Stimulated activated CD4-positive, alpha-beta T cell treated with anti-CD3 and anti-CD28 coated beads, Interleukin-1b, Interleukin-23, amount 100 ng/mL, for 24 hours (primary cell): Measurements from ENCODE around the gene CYP4X1.
"Not testable (repeated sequence)": the region's sequence is repeated elsewhere in the genome, so short reads cannot be mapped to it uniquely, and the experiment has no call there.

ENCODE experiments used
- DNase-seq, 4 experiments: peaks; one replicate each; pipeline ENCODE4 v3.0.0-alpha.2; 2020; ENCODE audit warnings: low read depth in 4 of 4, low spot score in 1 of 4

Gene CYP4X1, protein sequence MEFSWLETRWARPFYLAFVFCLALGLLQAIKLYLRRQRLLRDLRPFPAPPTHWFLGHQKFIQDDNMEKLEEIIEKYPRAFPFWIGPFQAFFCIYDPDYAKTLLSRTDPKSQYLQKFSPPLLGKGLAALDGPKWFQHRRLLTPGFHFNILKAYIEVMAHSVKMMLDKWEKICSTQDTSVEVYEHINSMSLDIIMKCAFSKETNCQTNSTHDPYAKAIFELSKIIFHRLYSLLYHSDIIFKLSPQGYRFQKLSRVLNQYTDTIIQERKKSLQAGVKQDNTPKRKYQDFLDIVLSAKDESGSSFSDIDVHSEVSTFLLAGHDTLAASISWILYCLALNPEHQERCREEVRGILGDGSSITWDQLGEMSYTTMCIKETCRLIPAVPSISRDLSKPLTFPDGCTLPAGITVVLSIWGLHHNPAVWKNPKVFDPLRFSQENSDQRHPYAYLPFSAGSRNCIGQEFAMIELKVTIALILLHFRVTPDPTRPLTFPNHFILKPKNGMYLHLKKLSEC

DNA sequence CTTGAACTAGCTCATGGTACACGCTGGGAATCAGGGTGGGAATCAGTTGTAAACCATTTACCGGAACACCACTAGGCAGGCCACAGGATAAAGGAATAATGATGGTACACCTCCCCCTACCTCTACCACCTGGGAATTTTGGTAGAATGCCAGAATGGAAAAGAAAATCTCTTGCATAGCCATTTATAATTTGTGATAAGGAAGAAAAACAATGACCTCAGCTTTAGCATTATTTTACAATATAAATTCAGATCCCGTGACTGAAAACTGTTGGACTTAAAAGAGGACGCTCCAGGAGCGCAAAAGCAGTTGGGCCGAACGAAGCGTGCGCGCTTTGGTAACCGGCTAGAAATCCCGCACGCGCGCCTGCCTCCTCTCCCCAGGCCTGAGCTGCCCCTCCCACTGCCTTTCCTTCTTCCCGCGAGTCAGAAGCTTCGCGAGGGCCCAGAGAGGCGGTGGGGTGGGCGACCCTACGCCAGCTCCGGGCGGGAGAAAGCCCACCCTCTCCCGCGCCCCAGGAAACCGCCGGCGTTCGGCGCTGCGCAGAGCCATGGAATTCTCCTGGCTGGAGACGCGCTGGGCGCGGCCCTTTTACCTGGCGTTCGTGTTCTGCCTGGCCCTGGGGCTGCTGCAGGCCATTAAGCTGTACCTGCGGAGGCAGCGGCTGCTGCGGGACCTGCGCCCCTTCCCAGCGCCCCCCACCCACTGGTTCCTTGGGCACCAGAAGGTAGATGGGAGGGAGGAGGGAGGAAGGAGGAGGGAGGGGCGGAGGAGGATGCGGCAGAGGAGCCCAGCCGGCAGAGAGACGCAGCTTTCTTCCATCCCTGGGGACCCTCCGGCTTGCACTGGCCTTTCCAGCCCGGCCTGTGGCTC, at the start of gene CYP4X1:
TSS of gene CYP4X1 (plus strand) at position 402 of the 873 bp plus-strand sequence. CDS start at position 551, 149 bp downstream.
- DNase-seq: no peak

DNA sequence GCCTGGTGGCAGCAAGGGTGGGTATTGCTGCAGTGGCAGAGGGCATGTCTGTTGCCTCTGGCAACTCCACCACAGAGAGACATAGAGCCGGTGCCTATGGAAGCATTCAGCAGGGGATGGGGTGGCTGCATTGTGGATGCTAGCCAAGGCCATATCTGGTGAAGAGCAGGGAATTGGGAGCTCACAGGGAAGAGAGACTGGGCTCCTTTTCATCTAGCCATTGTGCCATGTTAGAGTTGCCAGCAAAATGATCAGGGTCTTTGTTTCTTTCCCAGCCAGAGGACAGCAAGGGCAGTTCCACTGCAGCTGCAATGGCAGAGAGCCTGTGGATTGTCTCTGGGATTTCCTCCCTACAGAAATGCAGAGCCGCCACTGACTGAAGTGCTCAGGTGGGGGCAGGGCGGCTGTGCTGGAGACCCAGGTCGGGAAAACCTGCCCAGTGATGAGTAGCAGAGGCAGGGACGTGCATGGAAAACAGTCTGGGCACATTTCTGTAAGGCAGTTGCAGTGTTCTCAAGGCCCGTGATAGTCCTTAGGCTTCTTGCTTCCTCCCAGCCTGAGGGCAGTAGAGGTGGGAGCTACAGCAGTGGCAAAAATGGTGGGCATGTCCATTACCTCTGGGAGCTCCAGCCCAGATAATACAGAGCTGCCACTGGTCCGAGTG, 40.2 kb upstream of the CYP4X1 start:
- no peak for DNase-seq

DNA sequence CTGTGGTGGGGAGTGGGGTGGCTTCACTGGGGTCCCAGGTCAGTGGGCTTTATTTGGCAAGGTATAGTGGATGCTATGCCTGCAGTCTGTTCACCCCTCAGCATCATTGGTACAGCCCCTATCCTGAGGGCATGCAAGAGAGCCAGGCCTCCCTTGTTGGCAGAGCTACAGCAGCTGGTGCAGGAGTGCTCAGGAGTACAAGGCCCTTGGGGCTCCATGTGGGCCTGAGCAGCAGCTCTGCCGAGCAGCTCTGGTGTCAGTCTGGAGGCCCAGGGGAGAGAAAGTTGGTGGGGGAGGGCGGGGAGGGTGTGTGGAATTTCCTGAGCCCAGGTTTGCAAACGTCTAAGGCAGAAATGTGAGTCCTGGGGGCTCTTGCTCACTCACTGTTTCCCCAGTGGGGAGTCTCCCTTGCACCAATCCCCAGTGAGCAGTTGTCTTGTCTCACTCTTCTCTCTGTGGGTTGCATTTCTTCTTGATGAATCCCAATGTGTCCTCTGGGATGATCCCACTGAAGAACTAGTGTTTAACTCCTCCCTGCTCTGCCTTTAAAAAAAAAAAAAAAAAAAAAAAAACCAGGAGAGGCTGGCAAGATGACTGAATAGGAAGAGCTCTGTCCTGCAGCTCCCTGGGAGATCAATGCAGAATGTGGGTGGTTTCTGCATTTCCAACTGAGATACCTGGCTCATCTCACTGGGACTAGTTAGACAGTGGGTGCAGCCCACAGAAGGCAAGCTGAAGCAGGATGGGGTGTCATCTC, 39.5 kb upstream of the CYP4X1 start:
- no peak for DNase-seq

DNA sequence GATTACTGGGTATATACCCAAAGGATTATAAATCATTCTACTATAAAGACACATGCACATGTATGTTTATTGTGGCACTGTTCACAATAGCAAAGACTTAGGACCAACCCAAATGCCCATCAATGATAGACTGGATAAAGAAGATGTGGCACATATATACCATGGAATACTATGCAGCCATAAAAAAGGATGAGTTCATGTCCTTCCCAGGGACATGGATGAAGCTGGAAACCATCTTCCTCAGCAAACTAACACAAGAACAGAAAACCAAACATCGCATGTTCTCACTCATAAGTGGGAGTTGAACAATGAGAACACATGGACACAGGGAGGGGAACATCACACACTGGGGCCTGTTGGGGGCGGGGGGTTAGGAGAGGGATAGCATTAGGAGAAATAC, 32.9 kb upstream of the CYP4X1 start:
- not testable (repeated sequence) for DNase-seq

DNA sequence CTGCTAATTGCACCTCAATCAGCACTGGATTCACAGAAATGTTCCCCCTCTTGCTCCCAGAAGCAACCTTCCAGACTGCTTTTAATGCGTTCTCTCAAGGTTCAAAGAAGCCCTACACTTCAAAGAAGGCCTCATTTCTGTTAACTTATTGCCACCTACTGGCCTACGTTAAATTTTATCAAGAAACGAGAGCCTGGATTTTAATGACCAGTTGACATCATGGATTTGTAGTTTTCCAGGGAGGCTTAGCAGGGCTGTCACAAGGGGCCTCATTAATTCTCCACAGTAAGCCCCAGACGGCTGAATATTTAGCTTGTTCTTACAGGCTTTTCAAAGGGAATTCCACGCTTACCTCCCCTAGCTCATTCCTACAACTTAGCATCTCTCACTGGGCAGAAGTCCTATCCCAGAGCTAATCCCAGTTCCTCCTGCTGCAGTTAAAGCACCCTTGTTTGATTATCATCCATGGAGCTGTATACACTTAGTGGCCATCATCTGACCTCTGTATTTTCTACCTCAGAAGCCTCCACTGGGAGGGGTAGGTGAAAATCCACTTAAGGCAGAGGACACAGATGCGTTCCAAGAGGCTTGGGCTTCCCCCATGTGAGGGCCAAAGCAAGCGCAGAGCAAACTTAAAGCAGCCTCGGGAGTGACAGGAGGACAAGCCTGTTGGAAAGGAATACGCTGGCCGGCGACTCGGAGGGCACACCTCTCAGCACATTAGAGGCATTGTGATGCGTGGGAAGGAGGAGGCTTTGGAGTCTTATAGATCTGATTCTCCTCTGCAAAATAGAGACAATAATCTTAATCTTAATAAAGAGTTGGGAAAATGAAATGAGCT, 32.2 kb upstream of the CYP4X1 start:
- no peak for DNase-seq

DNA sequence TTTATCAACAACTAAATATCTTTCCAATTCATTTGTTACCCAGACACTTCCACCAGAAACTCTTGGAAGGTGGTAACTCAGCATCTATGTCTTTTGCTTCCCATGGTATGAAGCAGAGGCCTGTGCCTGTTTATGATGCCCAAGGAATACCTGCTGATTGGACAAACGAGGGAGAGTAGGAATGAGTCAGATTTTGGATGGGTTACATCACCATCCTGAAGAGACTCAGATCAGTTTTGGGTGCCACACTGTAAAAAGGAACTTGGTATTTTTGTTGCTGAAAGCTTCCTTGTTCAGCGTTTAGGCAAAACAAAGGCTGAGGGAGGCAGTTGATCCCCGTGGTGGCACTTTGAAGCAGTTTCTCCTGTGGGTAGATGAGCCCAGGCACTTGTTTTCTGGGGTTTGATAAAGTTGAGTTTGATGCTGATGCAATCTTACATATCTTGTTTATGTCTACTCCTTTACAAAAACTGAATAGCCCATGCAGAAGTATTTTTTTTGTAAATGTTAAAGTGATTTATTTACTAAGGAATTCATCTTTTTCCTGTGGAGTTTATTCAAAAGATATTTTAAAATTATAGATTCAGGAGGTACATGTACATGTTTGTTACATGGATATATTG, 26.7 kb upstream of the CYP4X1 start:
- DNase-seq: no peak

DNA sequence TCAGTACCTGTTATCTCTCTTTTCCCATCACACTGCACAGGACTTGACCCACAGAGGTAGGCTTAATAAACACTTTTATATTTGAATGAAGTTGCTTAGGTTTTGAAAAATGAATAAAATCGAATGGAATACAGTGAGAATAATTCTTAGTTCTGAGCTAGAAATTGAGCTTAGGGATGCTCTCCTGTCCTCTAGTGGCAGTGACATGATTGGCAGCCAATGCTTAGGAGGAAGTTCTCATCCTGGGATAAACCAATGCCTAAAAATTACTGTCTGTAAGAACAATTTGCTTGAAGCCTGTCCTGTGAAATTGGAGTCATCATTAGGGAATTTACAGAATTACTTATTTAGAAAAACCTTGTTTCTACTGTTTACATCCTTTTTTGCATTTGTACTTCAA, 21.3 kb upstream of the CYP4X1 start:
- DNase-seq: no peak

DNA sequence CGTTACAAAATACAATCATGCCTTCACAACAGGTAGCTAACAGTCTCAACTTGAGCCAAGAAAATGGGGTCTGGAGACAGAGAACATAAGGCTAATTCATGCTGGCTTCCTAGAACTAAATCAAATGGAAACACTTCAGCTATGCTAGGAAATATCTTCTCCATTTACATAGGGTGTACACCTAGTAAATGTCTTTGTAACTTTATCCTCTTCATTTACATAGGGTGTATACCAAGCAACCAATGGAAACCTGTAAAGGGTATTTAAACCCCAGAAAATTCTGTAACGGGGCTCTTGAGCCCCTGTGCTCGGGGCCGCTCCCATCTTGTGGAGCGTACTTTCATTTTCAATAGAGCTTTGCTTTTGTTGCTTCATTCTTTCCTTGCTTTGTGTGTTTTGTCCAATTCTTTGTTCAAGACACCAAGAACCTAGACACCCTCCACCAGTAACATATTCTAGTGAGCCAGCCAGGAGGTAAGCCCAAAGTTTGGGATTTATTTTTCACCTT, 19.5 kb upstream of the CYP4X1 start:
- DNase-seq: no peak

DNA sequence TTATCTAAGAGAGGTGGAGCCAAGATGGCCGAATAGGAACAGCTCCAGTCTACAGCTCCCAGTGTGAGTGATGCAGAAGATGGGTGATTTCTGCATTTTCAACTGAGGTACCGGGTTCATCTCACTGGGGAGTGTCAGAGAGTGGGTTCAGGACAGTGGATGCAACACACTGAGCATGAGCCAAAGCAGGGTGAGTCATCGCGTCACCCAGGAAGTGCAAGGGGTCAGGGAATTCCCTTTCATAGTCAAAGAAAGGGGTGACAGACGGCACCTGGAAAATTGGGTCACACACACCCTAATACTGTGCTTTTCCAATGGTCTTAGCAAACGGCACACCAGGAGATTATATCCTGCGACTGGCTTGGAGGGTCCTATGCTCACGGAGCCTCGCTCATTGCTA, 17.0 kb upstream of the CYP4X1 start:
- not testable (repeated sequence) for DNase-seq

DNA sequence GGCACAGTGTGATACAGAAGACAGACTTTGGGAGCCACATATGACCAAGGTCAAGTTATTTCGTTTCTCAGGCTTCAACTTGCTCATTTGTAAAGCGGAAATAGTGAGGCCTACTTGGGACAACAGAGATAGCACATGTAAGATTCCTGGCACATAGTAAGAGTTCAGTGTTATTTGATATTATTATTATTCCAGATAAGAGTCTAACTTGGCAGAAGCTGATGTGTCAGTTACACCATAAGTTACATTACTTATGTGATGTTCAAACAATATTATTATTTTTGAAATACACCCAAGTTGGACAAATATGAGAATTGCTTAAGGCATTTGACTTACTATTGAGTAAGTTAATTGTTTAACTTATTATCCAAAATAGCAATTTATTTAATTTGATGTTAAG, 10.2 kb upstream of the CYP4X1 start:
- no peak for DNase-seq

DNA sequence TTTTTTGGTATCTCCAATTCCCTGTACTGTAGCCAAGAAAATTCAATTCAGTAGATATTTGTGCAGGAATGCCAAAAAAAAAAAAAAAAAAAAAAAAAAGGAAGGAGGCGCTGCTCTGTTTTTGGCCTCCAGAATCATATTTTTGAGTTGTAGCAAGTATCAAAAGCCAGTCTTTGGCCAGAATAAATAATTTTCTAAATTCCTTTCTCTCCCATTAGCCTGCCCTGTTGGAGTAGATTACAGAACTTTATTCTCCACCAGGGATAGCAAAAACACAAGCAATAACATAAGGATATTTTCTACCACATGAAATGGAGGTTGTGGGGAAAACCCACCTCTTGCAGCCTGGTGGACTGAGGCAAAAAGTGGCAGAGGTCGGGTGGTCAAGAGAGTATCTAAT, 2.4 kb upstream of the CYP4X1 start:
- DNase-seq: no peak

DNA sequence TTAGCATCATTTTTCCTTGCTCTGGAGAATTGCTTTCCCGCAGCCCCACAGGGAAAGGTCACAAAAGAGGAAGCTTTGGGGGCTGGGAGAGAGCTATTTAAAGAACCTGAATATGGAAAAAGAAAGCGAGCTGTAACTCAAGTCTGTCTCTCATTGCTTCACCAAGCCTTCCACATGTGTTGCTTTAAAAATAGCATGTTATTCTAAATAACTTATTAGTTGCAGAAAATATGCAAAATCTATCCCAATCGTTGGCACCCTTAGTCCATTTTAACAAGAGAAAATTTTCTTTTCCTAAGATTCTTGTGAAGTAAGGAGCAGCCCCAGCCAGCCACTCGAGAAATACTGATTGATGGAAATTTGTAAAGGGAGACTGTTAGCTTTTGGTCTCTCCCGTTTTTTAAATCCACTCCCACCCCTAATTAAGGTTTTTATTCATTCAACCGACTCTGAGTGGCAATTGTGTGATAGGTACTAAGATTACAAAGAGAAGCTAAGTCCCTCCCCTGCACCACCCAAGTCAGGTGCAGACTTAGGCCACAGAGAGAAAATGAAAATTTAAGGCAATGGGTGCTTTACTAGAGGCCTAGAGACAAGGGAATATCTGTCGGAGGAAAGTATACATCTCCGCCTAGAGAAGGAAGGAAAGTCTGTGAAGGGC, 802 bp downstream of the CYP4X1 start:
- no peak for DNase-seq

DNA sequence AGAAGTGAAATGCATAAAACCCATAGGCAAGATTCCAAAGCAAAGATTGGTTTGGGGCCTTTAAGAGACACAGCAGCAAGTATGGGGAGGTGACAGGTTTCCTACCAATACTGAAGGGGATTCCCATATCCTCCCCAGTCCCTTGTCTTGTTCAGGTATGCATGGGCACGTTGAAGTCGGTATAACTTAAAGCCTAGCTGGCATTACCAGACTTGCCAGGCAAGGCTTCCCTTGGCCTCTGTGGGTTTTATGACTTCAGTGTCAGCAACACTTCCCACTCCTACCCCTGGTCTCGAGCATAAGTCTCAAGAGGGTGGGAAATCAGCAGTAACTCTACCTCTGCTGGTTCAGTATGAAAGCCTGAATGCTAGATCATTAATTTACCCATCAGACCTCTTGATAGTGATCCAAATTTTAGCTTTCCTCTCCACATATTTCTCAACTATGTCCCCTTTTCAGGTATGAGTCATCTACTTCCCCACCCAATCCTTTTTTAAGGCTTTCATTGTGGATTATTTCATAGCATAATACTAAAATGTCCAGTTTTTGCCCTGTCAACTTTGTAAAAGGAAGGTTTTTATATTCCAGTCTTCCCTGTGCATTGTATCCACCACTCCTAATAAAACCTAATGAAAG, 6.8 kb downstream of the CYP4X1 start:
- no peak for DNase-seq

DNA sequence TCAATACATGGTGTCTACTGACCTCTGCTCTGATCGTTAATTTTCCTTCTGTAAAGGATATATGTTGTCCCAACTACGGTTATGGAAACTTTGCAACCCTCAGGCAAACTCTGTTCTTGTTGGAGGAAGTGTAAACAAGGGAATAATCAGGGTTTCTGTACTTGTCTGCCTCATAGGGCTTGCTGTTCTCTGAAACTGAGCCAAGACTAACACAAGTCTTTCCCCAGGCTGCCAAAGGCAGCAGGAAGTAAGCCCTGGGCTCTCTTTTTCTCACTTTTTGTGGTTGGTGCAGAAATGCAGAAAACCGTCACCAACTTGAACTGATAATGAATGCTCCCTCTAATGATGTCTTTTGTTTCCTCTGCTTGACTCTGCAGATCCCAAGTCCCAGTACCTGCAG, 7.6 kb downstream of the CYP4X1 start:
- DNase-seq: no peak

DNA sequence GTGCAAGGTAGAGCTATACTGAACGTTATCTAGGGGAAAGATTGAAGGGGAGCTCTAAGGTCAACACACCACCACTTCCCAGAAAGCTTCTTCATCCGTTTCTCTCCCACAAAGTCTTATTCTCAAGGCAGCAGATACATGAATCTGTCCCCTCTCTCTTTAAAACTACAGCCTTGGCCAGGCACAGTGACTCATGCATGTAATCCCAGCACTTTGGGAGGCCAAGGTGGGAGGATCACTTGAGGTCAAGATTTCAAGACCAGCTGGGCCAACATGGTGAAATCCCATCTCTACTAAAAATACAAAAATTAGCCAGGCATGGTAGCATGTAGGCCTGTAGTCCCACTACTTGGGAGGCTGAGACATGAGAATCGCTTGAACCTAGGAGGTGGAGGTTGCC, 8.1 kb downstream of the CYP4X1 start:
- no peak for DNase-seq

DNA sequence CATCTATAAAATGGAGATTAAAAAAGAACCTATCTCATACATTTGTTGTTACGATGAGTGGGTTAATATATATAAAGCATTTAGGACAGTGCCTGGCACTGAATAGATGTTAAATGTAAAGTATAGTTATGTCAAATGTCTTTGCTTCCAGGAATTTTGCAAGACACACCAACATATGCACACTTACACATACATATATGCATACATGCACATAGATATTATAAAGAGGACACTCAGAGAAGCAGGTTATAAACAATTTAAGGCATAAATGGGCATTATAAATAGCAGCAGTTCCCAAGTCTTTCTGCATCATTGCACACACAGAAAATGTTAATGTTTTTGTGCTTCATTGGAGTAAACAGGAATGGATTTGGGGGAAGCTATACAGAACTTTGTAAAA, 13.3 kb downstream of the CYP4X1 start:
- DNase-seq: no peak

DNA sequence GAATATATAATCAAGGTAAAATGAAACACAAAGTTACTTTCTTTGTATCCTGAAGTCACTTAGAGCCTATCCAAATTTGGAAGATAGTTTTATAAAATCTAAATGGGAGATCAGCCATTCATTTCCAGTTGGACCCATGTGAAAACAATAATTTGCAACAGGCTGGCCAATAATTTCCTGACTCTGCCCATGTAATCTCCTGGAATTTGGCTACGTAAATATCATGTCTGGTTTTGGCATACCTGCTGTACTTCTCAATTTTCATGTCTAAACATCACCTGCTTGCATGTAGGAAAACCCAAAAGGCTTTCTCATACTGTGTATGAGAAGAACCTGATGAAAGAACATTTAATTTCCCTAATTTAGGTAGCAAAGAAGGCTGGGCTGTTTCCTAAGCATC, 35.9 kb downstream of the CYP4X1 start:
- DNase-seq: no peak

DNA sequence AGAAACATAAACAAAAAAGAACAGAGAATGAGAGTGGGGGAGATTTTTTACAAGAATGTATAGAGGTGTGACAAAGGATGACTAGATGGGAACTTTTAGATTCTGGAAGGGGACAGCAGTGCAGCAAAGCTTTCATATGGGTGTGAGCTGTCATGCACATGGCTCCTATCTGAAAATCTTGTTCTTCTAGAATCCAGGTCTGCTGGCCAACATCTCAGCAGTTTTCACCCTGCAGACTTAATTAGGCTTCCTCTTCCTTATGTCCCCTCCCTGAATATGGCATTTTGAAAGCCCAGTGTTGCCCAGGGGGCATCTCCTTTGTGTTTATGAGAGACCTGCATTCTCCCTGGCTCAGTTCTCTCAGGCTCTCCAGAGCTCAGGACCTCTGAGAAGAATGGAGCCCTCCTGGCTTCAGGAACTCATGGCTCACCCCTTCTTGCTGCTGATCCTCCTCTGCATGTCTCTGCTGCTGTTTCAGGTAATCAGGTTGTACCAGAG, 43.7 kb downstream of the CYP4X1 start, which contains the start of gene CYP4Z1:
TSS of gene CYP4Z1 (plus strand) at position 135 of the 498 bp plus-strand sequence. CDS start at position 395, 260 bp downstream.
- DNase-seq: no peak
